GM04503 (cell line): ENCODE results near the gene APH1B.
"Not testable (repeated sequence)": the region's sequence is repeated elsewhere in the genome, so short reads cannot be mapped to it uniquely, and the experiment has no call there.

Experiments used
- DNase-seq: peaks from one replicate; pipeline ENCODE4 v3.0.0-alpha.2; 2012; ENCODE audit warnings: low read depth

APH1B gene

GRCh38 chr15:63332367-63333124 lies 55.1 kb downstream of the APH1B start:
- peak; percentile 51 for DNase-seq

GRCh38 chr15:63334821-63335220 lies 57.4 kb downstream of the APH1B start:
- no peak for DNase-seq

DNA sequence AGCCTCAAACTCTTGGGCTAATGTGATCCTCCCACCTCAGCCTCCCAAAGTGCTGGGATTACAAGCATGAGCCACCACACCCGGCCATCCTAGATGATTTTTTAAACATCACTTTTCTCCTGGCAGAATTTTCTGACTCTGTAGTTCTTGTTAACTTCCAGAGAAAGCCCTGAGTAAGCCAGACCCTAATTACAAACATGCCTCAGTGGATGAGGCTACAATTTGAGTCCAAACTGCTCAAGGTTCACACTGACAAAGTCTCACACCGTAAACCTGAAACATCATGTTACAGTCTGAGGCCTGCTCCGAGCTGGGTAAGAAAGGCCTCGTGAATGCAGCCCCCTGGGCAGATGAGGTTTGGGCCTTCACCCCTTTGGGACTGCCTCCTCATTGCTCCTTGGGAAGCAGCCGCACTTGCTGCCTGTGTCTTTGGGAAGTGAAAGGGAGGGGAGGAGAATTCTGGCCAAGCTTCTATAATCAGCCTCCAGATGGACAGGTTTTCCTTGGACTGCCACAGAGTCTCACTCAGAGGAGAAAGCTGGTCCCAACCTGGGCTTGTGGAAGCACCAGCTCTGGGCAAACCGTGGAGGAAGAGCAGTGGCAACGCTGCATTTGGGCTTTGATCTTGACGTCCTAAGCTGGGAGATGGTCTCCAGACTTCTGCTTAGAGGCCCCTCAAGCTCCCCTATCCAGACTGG lies 58.3 kb downstream of the APH1B start:
- DNase-seq, result no peak

DNA sequence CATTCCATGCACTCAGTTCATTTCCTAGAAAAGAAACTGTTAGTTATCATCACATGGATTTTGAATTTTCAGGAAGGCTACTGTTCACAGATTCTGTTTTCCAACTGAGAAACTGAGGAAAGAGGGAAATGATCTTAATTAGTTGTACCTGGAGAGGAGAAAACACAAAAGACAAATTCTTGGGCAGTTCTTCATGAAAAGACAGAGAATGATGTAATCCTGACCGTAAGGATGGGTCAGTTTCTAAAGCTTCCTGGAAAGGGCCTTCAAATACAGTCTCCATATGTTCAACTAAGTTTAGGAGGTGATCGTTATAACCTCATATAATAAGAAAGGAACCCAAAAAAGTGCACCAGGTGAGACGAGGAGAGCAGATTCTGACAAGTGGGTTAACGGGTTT lies 59.6 kb downstream of the APH1B start:
- DNase-seq, result no peak

GRCh38 chr15:63338170-63338569 lies 60.8 kb downstream of the APH1B start:
- DNase-seq, result peak; percentile 42

DNA sequence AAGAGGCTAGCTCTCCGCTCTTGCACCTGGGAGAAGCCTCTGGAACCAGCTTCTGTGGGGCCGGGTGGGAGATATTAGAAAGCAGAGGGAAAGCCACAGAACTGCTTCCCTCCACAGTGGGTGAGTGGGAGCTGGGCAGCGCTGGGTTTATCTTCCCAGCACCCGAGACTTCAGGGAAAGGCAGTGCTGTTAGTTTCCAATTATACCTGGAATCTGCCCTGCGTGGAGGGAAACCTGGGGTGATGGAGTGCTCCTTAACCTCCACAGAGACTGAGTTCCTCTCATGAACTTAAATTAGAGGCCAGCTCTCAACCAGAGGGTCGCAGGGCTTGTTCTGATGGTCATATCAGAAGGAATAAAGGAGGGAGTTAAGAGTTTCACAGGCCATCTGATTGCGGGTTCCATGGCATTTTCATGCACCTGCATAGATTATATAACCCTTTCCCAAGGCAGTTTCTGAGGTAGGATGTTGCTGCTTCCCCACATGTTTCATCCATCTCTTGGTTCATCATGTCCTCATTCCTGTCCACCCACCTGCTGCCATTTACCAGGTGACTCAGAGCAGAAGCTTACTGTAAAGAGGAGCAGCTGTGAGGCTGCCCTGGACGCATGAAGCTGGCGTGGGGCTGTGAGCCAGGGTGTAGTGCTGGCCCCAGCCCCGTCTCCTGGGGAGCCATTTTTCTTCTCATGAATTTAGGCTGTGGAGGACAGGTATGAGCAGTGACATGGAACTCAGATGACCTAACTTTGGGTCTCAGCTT lies 61.8 kb downstream of the APH1B start:
- no peak for DNase-seq

DNA sequence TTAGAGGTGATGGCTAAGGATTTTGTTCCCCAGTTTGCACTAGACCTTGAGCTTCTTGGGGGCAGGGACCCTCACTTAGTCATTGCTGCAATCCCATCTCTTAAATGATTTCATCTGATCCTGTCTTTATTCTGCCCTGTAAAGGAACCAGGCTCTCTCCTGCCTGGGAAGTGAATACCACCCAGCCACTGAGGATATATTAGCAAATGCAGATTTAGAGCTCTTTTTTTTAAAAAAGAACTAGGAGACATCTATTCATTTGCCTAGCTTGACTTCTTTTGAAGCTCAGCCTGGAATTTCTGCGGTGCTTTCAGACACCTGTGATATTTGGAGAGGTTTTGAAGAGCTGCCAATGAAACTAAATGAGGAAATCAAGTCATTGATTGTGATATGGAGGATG lies 62.4 kb downstream of the APH1B start:
- DNase-seq, result no peak

- DNase-seq, result no peak
Observed at GRCh38 chr15:63340353-63340752, 62.9 kb downstream of the APH1B start.

DNA sequence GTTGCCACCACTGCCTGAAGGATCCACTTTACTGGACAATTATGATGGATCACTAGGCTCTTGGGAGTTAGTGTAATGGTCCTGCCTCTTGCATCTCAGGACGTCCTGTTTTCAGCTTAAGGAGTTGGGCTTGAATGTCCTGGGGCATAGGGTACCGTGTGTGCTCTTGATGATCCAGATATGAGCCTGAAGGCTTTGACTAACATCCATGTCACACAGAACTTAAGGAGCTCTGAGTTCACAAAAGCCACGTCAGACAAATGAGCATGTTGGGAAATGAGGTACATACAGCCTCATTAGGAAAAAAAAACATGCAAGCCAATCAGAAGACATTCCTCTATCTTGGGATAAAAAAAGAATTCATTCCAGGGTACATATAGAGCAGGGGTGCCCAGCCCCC lies 63.5 kb downstream of the APH1B start:
- DNase-seq, result no peak

DNA sequence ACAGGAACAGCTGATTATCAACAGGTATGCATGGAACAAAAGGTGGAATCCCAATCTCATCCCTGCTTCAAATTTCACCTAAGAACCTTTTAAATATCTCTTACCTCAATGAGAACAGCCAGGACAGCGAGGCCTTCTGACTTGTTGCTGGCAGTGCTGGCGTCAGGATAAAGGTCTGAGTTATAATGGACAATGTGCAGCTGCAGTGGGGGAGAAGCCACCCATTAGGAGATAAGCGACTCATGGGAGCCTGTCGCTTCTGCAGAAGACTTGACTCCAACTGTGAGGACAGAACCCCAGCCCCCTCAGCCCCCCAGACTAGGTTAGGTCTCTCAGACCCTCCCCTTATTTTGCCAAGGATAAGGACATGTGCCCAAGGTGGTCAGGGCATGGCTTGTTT lies 64.5 kb downstream of the APH1B start:
- DNase-seq, result no peak

DNA sequence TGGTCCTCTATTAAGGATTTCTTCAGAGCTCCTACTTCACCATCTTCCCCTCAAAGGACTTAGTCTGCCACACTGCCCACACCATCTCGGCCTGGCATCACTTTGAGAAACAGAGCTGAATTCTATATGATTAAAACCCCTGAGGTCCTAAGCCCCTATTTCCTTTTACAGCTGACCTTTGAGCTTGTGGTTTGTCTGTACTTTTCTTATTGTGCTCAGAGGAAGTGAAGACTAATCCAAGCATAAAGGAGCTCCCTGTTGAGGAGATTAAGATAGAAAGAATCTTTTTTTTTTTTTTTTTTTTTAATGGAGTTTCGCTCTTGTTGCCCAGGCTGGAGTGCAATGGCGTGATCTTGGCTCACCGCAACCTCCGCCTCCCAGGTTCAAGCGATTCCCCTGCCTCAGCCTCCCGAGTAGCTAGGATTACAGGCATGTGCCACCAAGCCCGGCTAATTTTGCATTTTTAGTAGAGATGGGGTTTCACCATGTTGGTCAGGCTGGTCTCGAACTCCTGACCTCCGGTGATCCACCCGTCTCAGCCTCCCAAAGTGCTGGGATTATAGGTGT lies 65.7 kb downstream of the APH1B start:
- DNase-seq, result not testable (repeated sequence)

GRCh38 chr15:63344731-63345390 lies 67.5 kb downstream of the APH1B start:
- DNase-seq, result no peak

DNA sequence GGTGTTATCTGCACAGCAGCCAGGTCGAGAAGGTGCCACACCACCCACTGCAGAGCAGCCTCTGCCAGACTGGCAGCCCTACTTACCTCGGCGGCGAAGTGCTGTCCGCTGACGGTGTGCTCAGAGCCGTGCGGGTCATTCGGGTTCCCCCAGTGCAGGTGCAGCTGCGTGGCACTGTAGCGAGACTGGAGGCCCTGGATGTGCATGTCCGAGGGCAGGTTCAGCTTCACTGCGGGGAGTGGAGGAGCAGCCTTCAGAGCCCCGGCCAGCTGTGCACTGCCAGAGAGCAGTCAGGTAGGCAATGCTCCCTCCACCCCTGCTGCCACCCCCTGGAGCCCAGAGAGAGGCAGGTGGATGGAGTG lies 68.0 kb downstream of the APH1B start:
- no peak for DNase-seq

DNA sequence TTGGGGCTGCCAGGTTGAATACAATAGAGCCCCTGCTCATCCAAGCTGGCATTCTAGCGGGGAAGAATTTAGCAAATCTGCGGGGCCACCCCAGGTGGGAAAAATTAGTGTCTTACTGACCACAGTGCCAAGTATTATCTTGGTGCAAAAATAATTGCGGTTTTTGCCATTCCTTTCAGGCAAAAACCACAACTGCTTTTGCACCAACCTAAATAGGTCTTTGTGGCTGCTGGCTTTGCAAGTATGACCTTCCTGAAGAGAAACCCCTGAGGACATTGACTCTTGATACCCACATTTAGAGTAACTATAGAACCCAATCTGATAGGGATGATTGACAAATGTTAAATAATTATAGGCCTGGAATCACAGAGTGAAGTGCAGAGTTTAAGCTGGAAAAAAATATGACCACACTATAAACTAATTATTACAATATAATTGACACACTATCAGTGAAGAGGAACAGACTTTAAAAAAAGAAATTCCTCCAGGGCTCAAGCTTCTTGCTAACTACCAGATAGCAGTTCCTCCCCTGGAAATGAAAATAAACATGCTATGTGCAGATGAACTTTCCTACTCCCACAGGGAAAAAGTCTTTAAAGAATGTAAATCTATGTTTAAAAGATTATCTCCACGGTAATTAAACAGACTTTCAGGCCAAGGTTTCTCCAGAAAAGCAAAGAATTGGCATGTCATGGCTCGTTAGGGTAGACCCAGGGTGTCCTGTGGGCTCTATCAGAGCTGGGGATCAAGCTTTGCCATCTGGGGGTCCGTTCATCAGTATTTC lies 69.9 kb downstream of the APH1B start:
- no peak for DNase-seq

DNA sequence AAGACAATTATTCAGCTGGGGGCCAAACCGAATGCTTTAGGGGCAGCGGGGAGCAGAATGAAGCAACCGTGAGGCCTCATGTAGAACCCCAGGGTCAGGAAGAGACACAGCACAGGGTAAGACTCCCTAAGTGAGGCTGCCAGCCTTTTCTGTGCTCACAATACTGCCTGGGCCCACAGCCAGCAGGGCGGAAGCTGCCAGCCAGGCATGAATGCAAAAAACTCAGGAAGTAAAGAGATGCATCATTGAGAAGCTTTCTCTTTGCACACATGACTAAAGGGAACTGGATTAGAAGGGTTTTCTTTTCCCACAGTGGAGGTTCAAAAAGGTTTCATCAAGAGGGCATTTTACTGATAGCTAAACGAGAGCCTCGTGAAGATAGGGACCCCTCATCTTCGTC lies 71.0 kb downstream of the APH1B start:
- peak; percentile 51 for DNase-seq

DNA sequence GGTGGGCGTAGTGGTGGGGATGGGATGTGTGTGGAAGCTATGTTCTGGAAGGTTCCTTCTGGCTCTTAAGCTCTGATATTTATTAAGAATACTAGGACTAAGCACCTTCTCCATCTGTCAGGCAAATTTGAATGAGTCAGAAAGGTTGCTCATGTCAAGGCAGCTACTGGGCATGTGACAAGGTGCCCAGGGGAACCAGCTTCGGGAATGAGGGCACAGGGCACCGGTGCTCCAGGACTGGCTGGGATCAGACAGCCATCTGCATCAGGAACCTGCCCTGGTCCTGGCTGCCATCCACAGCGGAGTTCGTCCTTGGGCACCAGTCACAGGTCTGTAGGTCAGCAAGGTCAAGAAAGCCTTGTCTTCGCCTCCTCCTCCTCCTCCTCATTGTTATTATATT lies 71.8 kb downstream of the APH1B start:
- DNase-seq, result no peak

DNA sequence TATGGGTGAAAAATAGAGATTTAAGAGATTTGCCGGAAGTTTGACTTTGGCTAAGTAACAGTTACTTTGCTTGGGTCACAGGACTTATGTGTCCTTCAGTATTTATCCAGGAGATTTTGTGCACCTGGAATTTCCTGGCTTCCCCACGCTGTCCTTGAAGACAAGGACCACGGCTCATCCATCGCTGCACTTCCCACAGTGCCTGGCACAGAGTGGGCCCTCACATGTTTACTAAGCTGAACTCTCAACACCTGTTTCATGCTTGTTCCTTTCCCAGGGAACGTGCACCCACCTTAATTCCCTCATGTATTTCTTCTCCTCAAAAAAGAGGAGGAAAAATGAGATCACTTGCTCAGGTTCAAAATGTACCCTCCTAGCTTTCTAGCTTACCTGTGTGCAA lies 72.2 kb downstream of the APH1B start:
- DNase-seq, result no peak

DNA sequence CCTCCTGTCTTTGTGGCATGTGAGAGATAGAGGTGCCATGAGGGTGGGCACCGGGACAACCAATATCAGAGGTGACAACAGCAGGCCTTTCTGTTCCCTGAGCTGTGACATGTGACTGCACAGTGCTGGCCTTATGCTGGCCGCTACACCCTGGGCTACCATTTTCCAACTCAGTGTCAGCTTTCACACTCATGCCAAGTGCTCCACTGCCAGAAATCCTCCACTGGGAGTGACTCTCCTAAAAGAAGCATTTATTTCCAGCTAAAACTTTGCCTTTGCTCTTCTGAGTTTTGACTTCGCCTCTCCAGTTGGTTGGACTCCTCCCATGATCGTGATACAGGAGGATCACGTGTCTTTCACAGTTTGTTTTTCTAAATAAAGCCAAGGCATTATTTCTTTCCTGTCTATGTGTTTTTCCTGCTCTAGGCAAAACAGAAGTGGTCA lies 72.8 kb downstream of the APH1B start:
- DNase-seq, result no peak

GRCh38 chr15:63351170-63351569 lies 73.8 kb downstream of the APH1B start:
- DNase-seq, result no peak

DNA sequence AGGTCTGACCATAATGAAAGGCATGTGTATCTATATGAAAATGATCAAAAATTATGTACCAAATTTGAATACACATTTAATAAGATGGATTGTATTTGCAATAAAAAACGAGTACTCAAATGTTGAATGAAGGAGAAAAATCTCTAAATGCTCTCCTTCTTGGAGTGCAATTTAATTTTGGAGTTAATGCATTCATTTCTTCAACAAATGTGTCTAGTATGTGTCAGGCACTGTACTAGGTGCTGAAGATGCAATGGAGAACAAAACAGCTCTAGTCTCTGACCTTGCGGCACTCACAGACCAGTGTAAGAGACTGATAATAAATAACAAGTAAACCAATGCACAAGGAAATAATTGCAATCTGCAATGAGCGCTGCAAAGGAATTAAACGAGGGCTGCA lies 75.4 kb downstream of the APH1B start:
- no peak for DNase-seq

DNA sequence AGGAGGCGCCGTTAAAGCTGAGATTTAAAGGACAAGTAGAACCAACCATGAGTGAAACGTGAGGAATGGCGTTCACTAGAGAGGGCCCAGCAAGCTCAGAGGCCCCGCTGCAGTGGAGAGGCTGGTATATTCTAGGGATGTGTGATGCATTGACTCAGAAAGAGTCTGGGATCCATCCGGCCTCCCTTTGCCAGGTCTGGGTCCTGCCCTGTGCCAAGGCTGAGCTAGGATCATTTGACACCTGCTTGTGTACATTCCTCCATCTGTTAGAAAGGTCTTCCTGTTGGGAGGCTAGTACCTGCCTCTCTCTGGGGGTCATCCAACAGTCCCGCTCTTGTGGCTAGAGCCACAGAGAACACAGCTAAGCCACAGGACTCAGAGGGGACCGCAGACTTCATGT lies 75.9 kb downstream of the APH1B start:
- no peak for DNase-seq
